Loucy (cell line): ENCODE results near the gene KIF22.
A peak's percentile ranks its signal among the peaks of the same experiment; 100 is the strongest.

ENCODE experiments used
- H2AFZ ChIP-seq: fragments of 200-600 bp; sonication (generic); 2 replicates; pipeline ENCODE4 v1.6.0; 2016; ENCODE audit warnings: antibody characterized with exemption, mild to moderate bottlenecking, low read length, moderate library complexity
- H3F3A ChIP-seq: fragments of 200-600 bp; 2 replicates; pipeline ENCODE4 v1.6.0; 2016; ENCODE audit warnings: antibody characterized with exemption, low read depth, mild to moderate bottlenecking
- H3K27me3 ChIP-seq: fragments of 200-600 bp; sonication (generic); 2 replicates; pipeline ENCODE4 v1.6.1; 2014; ENCODE audit warnings: low read length, mild to moderate bottlenecking; ENCODE audit not compliant: insufficient read depth, poor library complexity, severe bottlenecking
- H3K36me3 ChIP-seq: fragments of 200-600 bp; sonication (generic); 2 replicates; pipeline ENCODE4 v1.6.1; 2016; ENCODE audit warnings: low read length; ENCODE audit not compliant: insufficient read depth
- H3K4me1 ChIP-seq: fragments of 200-600 bp; sonication (generic); 2 replicates; pipeline ENCODE4 v1.5.1; 2014; ENCODE audit warnings: low read length, mild to moderate bottlenecking; ENCODE audit not compliant: insufficient read depth, poor library complexity, severe bottlenecking
- H3K4me2 ChIP-seq: fragments of 200-600 bp; sonication (generic); 2 replicates; pipeline ENCODE4 v1.6.0; 2014; ENCODE audit warnings: antibody characterized with exemption, low read length, low read depth, mild to moderate bottlenecking; ENCODE audit not compliant: poor library complexity, severe bottlenecking
- H3K4me3 ChIP-seq: fragments of 200-600 bp; sonication (generic); 2 replicates; pipeline ENCODE4 v1.5.1; 2014; ENCODE audit warnings: low read length, mild to moderate bottlenecking, mixed read lengths; ENCODE audit not compliant: poor library complexity, severe bottlenecking
- H3K79me2 ChIP-seq: fragments of 200-600 bp; sonication (generic); 2 replicates; pipeline ENCODE4 v1.6.1; 2014; ENCODE audit warnings: low read length; ENCODE audit not compliant: insufficient read depth
- H3K9ac ChIP-seq: fragments of 200-600 bp; sonication (generic); 2 replicates; pipeline ENCODE4 v1.6.0; 2014; ENCODE audit warnings: mild to moderate bottlenecking, low read depth, low read length, moderate library complexity; ENCODE audit not compliant: poor library complexity, severe bottlenecking
- H3K9me2 ChIP-seq: fragments of 200-600 bp; sonication (generic); replicated peaks from 2 replicates; pipeline ENCODE4 v1.6.1; 2016; ENCODE audit warnings: low read depth, low read length, mixed read lengths
- H3K9me3 ChIP-seq: fragments of 200-600 bp; sonication (generic); 2 replicates; pipeline ENCODE4 v1.6.1; 2014; ENCODE audit warnings: mild to moderate bottlenecking, antibody characterized with exemption, low read length, low read depth; ENCODE audit not compliant: insufficient read depth
- H4K20me1 ChIP-seq: fragments of 200-600 bp; sonication (generic); 2 replicates; pipeline ENCODE4 v1.6.0; 2014; ENCODE audit warnings: antibody characterized with exemption, low read length, mild to moderate bottlenecking; ENCODE audit not compliant: insufficient read depth, poor library complexity, severe bottlenecking
- EZH2phosphoT487 ChIP-seq: fragments of 200-600 bp; IDR thresholded peaks from 2 replicates; pipeline ENCODE4 v1.6.1; 2018; ENCODE audit warnings: antibody characterized with exemption, mild to moderate bottlenecking, moderate library complexity, borderline replicate concordance
- TF ChIP-seq, protein P1 (sequence below): fragments of 200-600 bp; sonication (generic); conservative IDR thresholded peaks from 2 replicates; pipeline ENCODE4 v1.5.1; 2014; ENCODE audit warnings: mild to moderate bottlenecking, antibody characterized with exemption, low read length

Gene KIF22

DNA sequence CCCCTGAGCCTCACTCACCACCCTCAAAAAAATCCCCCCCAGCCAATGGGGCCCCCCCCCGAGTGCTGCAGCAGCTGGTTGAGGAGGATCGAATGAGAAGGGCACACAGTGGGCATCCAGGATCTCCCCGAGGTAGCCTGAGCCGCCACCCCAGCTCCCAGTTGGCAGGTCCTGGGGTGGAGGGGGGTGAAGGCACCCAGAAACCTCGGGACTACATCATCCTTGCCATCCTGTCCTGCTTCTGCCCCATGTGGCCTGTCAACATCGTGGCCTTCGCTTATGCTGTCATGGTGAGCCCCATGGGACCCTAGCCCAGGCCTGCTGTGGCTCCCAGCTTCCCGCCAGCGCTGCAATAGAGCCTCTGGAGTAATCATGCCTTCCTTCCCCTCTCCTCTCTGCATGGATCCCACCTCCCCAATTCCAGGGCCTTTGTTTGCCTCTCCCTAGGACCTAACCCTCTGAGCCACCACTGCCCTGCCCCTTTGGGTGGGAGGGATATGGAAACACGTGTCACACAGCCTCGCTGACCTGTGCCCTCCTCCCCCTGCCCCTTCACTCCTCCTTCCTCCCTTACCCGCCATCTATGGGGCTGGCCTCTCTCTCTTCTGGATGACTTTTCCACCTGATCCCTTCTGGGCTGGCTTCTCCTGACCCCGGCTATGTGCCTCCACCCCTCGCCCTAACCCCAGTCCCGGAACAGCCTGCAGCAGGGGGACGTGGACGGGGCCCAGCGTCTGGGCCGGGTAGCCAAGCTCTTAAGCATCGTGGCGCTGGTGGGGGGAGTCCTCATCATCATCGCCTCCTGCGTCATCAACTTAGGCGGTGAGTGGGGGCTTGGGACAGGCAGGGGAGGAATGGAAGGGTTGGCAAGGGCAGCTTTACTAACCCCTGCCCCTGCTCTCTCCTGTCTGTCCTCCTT, 23.4 kb downstream of the KIF22 start:
- Histone ChIP-seq H3K36me3 (peaks cover 22% of the 10 kb centered on the region; the same call in 1 of the 2 replicates), H3K9me3 (no peaks in the 10 kb centered on the region), H2AFZ (no peak overlapping the region), H3K9me2 (no peaks in the 10 kb centered on the region), H3K27me3 (no peaks in the 10 kb centered on the region), H3K4me2 (peak overlapping the region; percentile 97), H3K4me1 (peaks cover 46% of the 10 kb centered on the region), H3K4me3 (no peak overlapping the region), H3K9ac (peak overlapping the region; percentile 86), H3K79me2 (peaks cover 46% of the 10 kb centered on the region), H3F3A (peaks cover 4% of the 10 kb centered on the region; the same call in 1 of the 2 replicates), H4K20me1 (peaks cover 25% of the 10 kb centered on the region)
- TF ChIP-seq EZH2phosphoT487: no peak
- TF ChIP-seq, protein P1, sequence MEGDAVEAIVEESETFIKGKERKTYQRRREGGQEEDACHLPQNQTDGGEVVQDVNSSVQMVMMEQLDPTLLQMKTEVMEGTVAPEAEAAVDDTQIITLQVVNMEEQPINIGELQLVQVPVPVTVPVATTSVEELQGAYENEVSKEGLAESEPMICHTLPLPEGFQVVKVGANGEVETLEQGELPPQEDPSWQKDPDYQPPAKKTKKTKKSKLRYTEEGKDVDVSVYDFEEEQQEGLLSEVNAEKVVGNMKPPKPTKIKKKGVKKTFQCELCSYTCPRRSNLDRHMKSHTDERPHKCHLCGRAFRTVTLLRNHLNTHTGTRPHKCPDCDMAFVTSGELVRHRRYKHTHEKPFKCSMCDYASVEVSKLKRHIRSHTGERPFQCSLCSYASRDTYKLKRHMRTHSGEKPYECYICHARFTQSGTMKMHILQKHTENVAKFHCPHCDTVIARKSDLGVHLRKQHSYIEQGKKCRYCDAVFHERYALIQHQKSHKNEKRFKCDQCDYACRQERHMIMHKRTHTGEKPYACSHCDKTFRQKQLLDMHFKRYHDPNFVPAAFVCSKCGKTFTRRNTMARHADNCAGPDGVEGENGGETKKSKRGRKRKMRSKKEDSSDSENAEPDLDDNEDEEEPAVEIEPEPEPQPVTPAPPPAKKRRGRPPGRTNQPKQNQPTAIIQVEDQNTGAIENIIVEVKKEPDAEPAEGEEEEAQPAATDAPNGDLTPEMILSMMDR: no peak

DNA sequence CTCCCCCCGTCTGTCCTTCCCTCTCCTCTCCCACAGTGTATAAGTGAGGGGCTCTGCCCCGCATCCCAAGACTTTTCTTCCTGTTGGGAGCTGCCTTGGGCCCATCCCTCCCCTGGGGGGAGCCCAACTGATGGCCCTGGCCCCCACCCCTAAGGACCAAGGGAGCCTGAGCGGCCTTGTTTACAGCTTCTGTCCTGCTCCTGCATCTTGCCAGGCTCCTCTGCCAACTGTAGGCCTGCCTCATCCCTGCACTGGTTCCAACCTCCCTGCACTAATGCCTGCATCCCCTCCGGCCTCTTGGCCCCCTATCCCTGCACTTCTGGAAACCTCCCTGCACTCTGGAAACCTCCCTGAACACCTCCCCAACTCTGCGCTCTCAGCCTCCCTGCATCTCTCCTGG, 24.0 kb downstream of the KIF22 start:
- peaks cover 23% of the 10 kb centered on the region for H4K20me1 ChIP-seq
- H3F3A ChIP-seq: peaks cover 4% of the 10 kb centered on the region; the same call in 1 of the 2 replicates
- no peaks in the 10 kb centered on the region for H3K9me2 ChIP-seq
- TF ChIP-seq, protein P1: no peak
- no peak for TF ChIP-seq EZH2phosphoT487
- H3K36me3 ChIP-seq: peaks cover 16% of the 10 kb centered on the region; the same call in 1 of the 2 replicates
- H3K4me3 ChIP-seq: peak overlapping the region; percentile 93
- peaks cover 46% of the 10 kb centered on the region for H3K79me2 ChIP-seq
- no peaks in the 10 kb centered on the region for H3K27me3 ChIP-seq
- H3K9me3 ChIP-seq: no peaks in the 10 kb centered on the region
- peak overlapping the region; percentile 97 for H3K4me2 ChIP-seq
- H3K4me1 ChIP-seq: peaks cover 45% of the 10 kb centered on the region
- no peak overlapping the region for H2AFZ ChIP-seq
- H3K9ac ChIP-seq: peak overlapping the region; percentile 86

DNA sequence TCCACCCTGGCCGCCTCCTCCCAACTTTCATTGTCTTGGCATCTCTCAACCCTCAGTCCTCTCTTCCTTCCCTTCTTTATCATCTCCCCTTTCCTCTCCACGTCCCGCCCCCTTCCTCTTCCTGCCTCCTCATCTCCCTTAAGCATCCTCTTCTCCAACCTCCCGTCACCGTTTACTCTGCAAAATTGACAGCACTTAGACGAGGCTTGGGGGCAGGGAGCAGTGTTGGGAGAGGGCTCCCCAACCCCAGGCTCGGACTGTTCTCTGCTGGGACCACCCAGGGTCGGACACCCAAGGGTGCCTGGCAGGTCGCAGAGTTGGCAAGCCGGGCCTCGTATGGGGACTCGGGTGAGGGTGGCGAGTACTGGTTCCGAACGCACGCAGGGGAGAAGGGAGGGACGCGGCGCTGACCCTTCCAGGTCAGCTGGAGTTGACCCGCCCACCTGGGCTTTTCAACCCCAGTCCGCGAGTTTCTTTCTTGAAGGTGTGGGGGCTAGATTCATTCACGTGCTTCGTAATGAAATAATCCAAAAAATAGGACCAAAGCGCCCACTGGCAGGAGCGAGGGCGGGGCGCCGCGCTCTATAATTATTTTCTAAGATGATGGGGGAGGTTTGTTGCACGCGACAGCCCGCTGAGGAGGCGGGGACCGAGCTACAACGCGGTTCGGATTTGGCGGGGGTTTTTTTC, 24.6 kb downstream of the KIF22 start:
- no peak for TF ChIP-seq EZH2phosphoT487
- peak overlapping the region; percentile 86 for H3K9ac ChIP-seq
- peaks cover 46% of the 10 kb centered on the region for H3K4me1 ChIP-seq

More for the DNA sequence above, 24.6 kb downstream of the KIF22 start:
- peak overlapping the region; percentile 93 for H3K4me3 ChIP-seq
- H2AFZ ChIP-seq: 0 out of 2 replicates have a peak overlapping the region, but pooled peaks have one; percentile 16
- peak overlapping the region; percentile 97 for H3K4me2 ChIP-seq
- H4K20me1 ChIP-seq: peaks cover 22% of the 10 kb centered on the region
- H3F3A ChIP-seq: peaks cover 4% of the 10 kb centered on the region; the same call in 1 of the 2 replicates
- H3K27me3 ChIP-seq: no peaks in the 10 kb centered on the region
- no peaks in the 10 kb centered on the region for H3K9me3 ChIP-seq
- H3K36me3 ChIP-seq: peaks cover 11% of the 10 kb centered on the region; the same call in 1 of the 2 replicates
- no peaks in the 10 kb centered on the region for H3K9me2 ChIP-seq
- H3K79me2 ChIP-seq: peaks cover 46% of the 10 kb centered on the region
